Sigmoid colon (tissue), 7 donors: ENCODE measurements around the gene USP30. TPM values are rescaled to one million over a fixed set of nuclear protein-coding genes. Genes with fewer than 3 reads are reported as not detected.

Experiments used
- DNase-seq: peaks from one replicate; pipeline ENCODE4 v3.0.0-alpha.2; 2019
- H3K27ac ChIP-seq, 4 donors: fragments of 200-600 bp; sonication (generic); one replicate each; pipeline ENCODE4 v1.5.1; 2016 to 2019; ENCODE audit warnings: mild to moderate bottlenecking in 1 of 4
- H3K27me3 ChIP-seq, 3 donors: fragments of 200-600 bp; sonication (generic); one replicate each; pipeline ENCODE4 v1.5.1; 2019; ENCODE audit warnings: mild to moderate bottlenecking in 1 of 3
- H3K36me3 ChIP-seq, 4 donors: fragments of 200-600 bp; sonication (generic); one replicate each; pipeline ENCODE4 v1.5.1; 2016 to 2019
- H3K4me1 ChIP-seq, 4 donors: fragments of 200-600 bp; sonication (generic); one replicate each; pipeline ENCODE4 v1.5.1; 2017 to 2019
- H3K4me3 ChIP-seq, 4 donors: fragments of 200-600 bp; sonication (generic); one replicate each; pipeline ENCODE4 v1.5.1; 2017 to 2019; ENCODE audit warnings: mild to moderate bottlenecking in 2 of 4, moderate library complexity in 1 of 4
- H3K9me3 ChIP-seq, 4 donors: fragments of 200-600 bp in 3 of 4; sonication (generic) in 3 of 4; one replicate each; pipeline versions ENCODE4 v1.5.1 to v1.6.1; 2013 to 2019
- CTCF ChIP-seq, 4 experiments: fragments of 450-650 bp in 3 of 4; fragments of 200-600 bp in 1 of 4; IDR thresholded peaks; one replicate each; pipeline ENCODE4 v1.5.1; 2016 to 2019; ENCODE audit warnings: antibody characterized with exemption in 4 of 4, mild to moderate bottlenecking in 3 of 4, moderate library complexity in 2 of 4
- EP300 ChIP-seq, 4 donors: sonication (generic); formaldehyde crosslinking; IDR thresholded peaks; one replicate each; pipeline ENCODE4 v1.6.1; 2017; ENCODE audit warnings: antibody characterized with exemption in 4 of 4
- POLR2A ChIP-seq, 2 donors: fragments of 450-650 bp; IDR thresholded peaks; one replicate each; pipeline ENCODE4 v1.6.1; 2016; ENCODE audit warnings: antibody characterized with exemption in 2 of 2, mild to moderate bottlenecking in 2 of 2, moderate library complexity in 2 of 2
- POLR2AphosphoS5 ChIP-seq, 4 donors: sonication (generic); formaldehyde crosslinking; IDR thresholded peaks; one replicate each; pipeline ENCODE4 v1.6.1; 2017; ENCODE audit warnings: antibody characterized with exemption in 4 of 4
- WGBS, 2 donors: extraction: QIAGEN DNeasy Blood & Tissue Kit; methylation state at CpG; one replicate each; pipeline ENCODE4 v1.1.7; 2013; 5-methylcytosine and 5-hydroxymethylcytosine counted together
- intact Hi-C: fragments of 100-400 bp; cut with DNase I; formaldehyde crosslinking; loops from one replicate; pipeline ENCODE4 v1.15.1; 2023
- polyA plus RNA-seq, 3 donors: library from polyadenylated mRNA; stranded (reverse); fragments of 200-250 nt; gene quantifications; one replicate each; pipeline ENCODE4 v1.2.3, GENCODE V29; 2013
- total RNA-seq, 4 donors: library from RNA; depleted of rRNA; stranded (reverse); fragments of >200 nt; gene quantifications; one replicate each; pipeline ENCODE4 v1.1.0, GENCODE V29; 2016
- donor health status: healthy with polysubstance abuse.
- donor health status: Bipolar disorder and iron deficiency.
- donor health status: healthy.

USP30 gene
- total and polyA plus RNA-seq, 7 donors: 6.0 to 15.2 (median 9.8) TPM

- Histone ChIP-seq H3K9me3 (no peaks in the 10 kb centered on the region), H3K27ac (peak overlapping the region; percentile 91 to 94 (median 92)), H3K36me3 (no peaks in the 10 kb centered on the region), H3K4me3 (no peak overlapping the region), H3K27me3 (no peaks in the 10 kb centered on the region), H3K4me1 (peaks cover 0 to 71% (median 67%) of the 10 kb centered on the region in 4 donors)
- intact Hi-C loops: no loop called here
- no peak for DNase-seq
- 34 to 71% methylated on average over 3 of the region's 3 CpGs for WGBS, 2 donors
- no peak for TF ChIP-seq CTCF (IDR thresholded peaks at IDR 0.05)
- no peak for TF ChIP-seq POLR2AphosphoS5 (IDR thresholded peaks at IDR 0.05)
- TF ChIP-seq POLR2A (IDR thresholded peaks at IDR 0.05): no peak
- TF ChIP-seq EP300 (IDR thresholded peaks at IDR 0.05): no peak
Measured at GRCh38 chr12:109115404-109115757, 63.0 kb downstream of the USP30 start.

GRCh38 chr12:109115758-109116610 lies 63.6 kb downstream of the USP30 start, which contains the start of gene ACACB:
ACACB (plus strand) TSS chr12:109116587; CDS start chr12:109139406, 22,819 bp downstream.
- H3K4me1 ChIP-seq: peaks cover 0 to 66% (median 62%) of the 10 kb centered on the region in 4 donors
- H3K27me3 ChIP-seq: no peaks in the 10 kb centered on the region
- intact Hi-C loops: no loop called here
- H3K9me3 ChIP-seq: no peaks in the 10 kb centered on the region
- DNase-seq: peak; percentile 90
- WGBS, 2 donors: 17 to 54% methylated on average over 14 of the region's 14 CpGs
- peak within 1 kb of the TSS; percentile 91 to 94 (median 92) for H3K27ac ChIP-seq
- peak within 1 kb of the TSS in 3 of 4 donors; percentile 5 to 30 (median 26) for H3K4me3 ChIP-seq
- TF ChIP-seq EP300 (IDR thresholded peaks at IDR 0.05) (peak; percentile 64 to 94 (median 76)), POLR2AphosphoS5 (IDR thresholded peaks at IDR 0.05) (peak; percentile 71 to 87 (median 78)), POLR2A (IDR thresholded peaks at IDR 0.05) (peak in 1 of 2 donors; percentile 4), CTCF (IDR thresholded peaks at IDR 0.05) (no peak)
- H3K36me3 ChIP-seq: no peaks in the 10 kb centered on the region

- Histone ChIP-seq H3K4me1 (peaks cover 0 to 64% (median 62%) of the 10 kb centered on the region in 4 donors), H3K4me3 (peak overlapping the region in 3 of 4 donors; percentile 5 to 30 (median 26)), H3K27ac (peak overlapping the region; percentile 91 to 94 (median 92)), H3K27me3 (no peaks in the 10 kb centered on the region), H3K36me3 (no peaks in the 10 kb centered on the region), H3K9me3 (no peaks in the 10 kb centered on the region)
- peak; percentile 75 for DNase-seq
- intact Hi-C loops: no loop called here
- 71 to 83% methylated on average over 12 of the region's 12 CpGs for WGBS, 2 donors
- TF ChIP-seq CTCF (IDR thresholded peaks at IDR 0.05) (no peak), POLR2A (IDR thresholded peaks at IDR 0.05) (no peak), POLR2AphosphoS5 (IDR thresholded peaks at IDR 0.05) (peak in 2 of 4 donors; percentile 73 to 76), EP300 (IDR thresholded peaks at IDR 0.05) (no peak)
Measured at GRCh38 chr12:109116611-109116949, 64.2 kb downstream of the USP30 start.

GRCh38 chr12:109120095-109120494 lies 67.7 kb downstream of the USP30 start:
- H3K36me3 ChIP-seq: no peaks in the 10 kb centered on the region
- 76 to 88% methylated on average over 2 of the region's 2 CpGs for WGBS, 2 donors
- TF ChIP-seq POLR2A (IDR thresholded peaks at IDR 0.05) (no peak), EP300 (IDR thresholded peaks at IDR 0.05) (no peak), CTCF (IDR thresholded peaks at IDR 0.05) (no peak), POLR2AphosphoS5 (IDR thresholded peaks at IDR 0.05) (no peak)
- H3K4me1 ChIP-seq: peaks cover 0 to 43% (median 36%) of the 10 kb centered on the region in 4 donors
- intact Hi-C loops: no loop called here
- H3K4me3 ChIP-seq: no peak overlapping the region
- H3K9me3 ChIP-seq: no peaks in the 10 kb centered on the region
- no peaks in the 10 kb centered on the region for H3K27me3 ChIP-seq
- DNase-seq: peak; percentile 33
- H3K27ac ChIP-seq: peak overlapping the region; percentile 58 to 94 (median 92)
